HFF-Myc (cell line): ENCODE results near the gene EBLN1.

Source experiments
- DNase-seq: peaks from one replicate; pipeline ENCODE4 v3.0.0-alpha.2; 2011; ENCODE audit warnings: low read depth; ENCODE audit errors: extremely low read depth
- H3K4me3 ChIP-seq: replicated peaks from 2 replicates; pipeline ENCODE4 v1.5.1; 2011; ENCODE audit warnings: low read depth, mild to moderate bottlenecking, control low read depth, low read length
- TF ChIP-seq, protein P1 (sequence below): IDR thresholded peaks from 2 replicates; pipeline ENCODE4 v1.5.1; 2012; ENCODE audit warnings: mild to moderate bottlenecking, low read depth, low read length, control low read depth; ENCODE audit errors: missing control alignments

EBLN1 gene

DNA sequence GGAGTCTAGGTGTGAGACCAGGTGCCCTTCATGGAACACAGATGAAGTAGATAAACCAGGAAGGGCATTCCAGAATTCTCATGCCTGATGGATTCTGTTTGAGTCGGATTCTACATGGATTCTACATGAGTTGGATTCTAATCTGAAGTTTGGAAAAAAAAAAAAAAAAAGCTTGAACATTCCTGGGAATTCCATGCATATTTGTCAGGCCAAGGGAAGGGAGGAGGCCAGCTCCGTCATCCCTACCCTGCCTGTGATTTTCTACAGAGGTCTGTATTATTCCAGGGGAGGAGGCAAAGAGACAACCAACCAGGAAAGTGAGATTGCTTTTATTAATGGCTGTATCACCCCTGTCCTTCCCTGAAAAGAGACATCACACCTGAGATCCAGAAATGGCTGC lies 27.8 kb upstream of the EBLN1 start:
- DNase-seq: no peak
- TF ChIP-seq, protein P1, sequence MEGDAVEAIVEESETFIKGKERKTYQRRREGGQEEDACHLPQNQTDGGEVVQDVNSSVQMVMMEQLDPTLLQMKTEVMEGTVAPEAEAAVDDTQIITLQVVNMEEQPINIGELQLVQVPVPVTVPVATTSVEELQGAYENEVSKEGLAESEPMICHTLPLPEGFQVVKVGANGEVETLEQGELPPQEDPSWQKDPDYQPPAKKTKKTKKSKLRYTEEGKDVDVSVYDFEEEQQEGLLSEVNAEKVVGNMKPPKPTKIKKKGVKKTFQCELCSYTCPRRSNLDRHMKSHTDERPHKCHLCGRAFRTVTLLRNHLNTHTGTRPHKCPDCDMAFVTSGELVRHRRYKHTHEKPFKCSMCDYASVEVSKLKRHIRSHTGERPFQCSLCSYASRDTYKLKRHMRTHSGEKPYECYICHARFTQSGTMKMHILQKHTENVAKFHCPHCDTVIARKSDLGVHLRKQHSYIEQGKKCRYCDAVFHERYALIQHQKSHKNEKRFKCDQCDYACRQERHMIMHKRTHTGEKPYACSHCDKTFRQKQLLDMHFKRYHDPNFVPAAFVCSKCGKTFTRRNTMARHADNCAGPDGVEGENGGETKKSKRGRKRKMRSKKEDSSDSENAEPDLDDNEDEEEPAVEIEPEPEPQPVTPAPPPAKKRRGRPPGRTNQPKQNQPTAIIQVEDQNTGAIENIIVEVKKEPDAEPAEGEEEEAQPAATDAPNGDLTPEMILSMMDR: no peak
- no peak overlapping the region for H3K4me3 ChIP-seq

DNA sequence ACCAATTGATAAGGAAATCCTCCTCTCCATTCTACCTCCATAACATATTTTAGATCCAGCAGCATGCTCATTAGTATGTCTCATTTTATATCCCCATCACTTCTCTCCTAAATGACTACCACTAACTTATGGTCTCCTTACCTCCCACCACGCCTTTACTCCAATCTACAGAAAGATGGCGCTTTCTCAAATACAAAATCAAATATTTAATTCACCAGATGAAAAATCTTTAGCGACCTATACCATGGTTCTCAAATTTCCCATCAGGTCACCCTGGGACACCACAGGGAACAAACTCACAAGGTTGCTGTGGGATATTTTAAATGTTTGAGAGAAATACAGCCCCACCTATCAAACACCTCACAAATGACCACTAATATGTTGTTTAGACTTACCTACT lies 27.0 kb upstream of the EBLN1 start:
- DNase-seq: no peak

DNA sequence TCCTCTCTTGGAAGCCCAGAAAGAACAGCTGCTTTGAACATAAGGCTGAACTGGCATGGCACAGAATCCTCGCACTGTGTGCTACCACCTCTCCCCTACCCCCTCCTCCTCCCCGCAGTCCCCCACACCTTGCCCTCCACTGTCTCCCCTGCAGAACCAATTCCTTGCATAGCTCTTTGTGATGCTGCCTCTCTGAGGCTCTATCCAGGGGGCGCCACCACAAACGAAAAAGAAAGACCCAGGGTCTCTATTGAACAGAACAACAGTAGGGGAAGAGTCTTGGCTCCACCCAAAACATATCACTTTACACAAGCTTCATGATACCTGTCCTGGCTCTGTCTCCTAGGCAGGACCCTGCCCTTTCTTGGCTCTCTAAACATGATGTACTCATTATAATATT lies 26.2 kb upstream of the EBLN1 start:
- TF ChIP-seq, protein P1: peak; percentile 8
- no peak for DNase-seq
- H3K4me3 ChIP-seq: no peak overlapping the region

More for the DNA sequence above, 27.0 kb upstream of the EBLN1 start:
- TF ChIP-seq, protein P1: no peak
- H3K4me3 ChIP-seq: no peak overlapping the region

DNA sequence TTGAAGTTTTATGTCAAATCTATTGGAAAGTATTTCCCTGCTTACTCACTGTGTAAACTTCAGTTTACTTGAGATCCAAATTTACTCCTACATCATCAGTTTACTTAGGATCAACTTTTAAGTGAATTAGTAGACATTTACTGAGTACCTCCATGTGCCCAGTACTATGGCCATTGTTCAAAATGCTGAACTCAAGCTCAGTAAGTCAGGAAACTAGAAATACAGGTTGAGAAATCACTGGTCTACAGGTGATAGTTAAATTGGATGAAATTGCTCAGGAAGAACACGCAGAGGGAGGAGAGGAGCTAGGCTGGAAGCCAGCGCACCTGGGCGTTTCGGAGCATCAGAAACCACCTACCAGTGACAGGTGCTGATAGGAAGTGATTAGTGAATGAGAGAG lies 25.5 kb upstream of the EBLN1 start:
- TF ChIP-seq, protein P1: no peak
- DNase-seq: no peak
- H3K4me3 ChIP-seq: no peak overlapping the region

DNA sequence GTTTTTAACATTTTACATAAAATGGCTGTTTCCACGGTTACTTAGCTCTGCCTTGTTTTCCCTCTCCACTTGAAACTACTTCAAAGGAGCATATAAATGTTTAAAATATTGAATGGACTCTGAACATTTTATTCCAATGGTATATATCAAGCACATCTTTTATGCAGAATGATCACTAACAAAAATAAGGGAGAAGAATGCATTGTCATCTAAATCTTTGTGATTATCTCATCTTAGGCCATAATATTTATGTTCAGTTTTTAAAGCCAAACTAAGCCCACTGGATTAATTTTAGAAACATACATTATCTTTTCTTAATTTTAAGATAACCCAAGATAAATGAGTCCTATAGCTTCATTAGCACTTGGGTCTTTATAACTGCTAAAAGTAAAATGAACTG lies 13.4 kb upstream of the EBLN1 start:
- TF ChIP-seq, protein P1: no peak
- no peak overlapping the region for H3K4me3 ChIP-seq
- no peak for DNase-seq

DNA sequence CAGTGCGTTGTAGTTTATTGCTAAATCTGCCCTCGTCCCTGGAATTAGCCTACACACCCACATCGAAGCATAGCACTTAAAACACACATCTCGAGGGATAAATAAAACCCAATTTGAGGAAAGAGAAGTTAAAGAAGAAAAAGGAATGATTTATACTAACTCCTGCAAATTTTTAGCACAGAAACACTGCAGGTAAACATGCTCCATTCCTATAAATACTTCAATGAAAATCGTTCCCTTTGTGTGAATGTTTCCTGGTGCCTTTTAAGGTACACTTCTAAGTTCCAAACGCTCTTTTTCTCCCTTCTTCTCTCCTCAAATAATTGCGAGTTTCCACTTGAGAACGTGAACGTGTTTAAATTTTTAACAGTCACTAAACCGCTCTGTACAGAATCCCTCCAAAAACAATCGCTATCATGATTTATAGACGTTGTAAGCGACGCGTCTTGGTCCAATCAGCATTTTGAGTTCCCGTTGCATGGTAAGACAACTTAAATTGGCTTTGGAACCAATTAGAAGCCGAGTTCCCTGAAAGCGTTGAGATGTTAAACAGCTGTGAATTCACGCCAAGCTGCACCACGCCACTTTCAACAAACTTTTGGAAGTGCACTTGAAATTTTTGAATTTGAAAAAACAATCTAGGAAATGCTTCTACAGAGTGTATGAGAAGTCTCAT lies 12.5 kb upstream of the EBLN1 start:
- peak overlapping the region; percentile 45 for H3K4me3 ChIP-seq
- TF ChIP-seq, protein P1: no peak
- peak; percentile 31 for DNase-seq

DNA sequence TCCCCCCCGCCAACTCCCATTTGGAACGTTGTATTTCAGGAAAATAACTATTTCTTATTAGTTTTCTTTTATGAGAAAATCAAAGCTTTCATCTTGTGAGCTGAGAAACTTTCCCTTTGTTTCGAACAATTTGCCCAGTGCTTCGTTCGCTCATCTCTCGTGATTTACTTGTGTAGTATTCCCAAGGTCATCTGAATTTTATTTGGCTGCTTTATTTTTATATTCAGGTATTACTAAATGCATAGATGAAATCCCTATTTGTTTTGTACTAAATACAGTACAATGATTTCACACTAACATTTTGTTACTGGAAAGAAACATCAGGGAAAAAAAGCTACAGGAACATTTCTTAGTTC lies 12.0 kb upstream of the EBLN1 start:
- TF ChIP-seq, protein P1: no peak
- DNase-seq: no peak
- H3K4me3 ChIP-seq: peak overlapping the region; percentile 45
